Activated naive CD4-positive, alpha-beta T cell treated with anti-CD3 and anti-CD28 coated beads, Interleukin-2, amount 50 U/mL, for 16 hours (primary cell): ENCODE measurements around the gene SORL1.

Experiments
- DNase-seq: peaks from one replicate; pipeline ENCODE4 v3.0.0-alpha.2; 2020

The SORL1 gene

DNA sequence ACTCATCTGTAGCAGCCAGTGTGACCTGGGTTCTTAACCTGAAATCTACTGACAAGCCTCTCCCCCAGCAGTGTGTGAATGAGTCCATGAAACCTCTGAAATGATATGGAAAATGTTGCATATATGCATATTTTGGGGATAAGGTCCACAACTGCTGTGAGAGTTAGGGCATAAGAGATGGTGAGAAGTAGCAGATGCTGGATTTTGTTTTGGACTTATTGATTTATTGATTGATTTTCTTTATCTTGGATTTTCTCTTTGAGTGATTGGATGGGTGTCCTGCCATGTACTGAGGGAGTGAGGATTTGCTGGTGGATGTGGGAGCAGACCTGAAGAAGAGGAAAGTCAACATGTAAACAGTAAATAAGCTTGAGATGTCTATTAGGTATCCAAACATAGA lies 212.0 kb downstream of the SORL1 start:
- no peak for DNase-seq

GRCh38 chr11:121665206-121665838 lies 213.2 kb downstream of the SORL1 start:
- DNase-seq: no peak

GRCh38 chr11:121667836-121668235 lies 215.7 kb downstream of the SORL1 start:
- DNase-seq: no peak

DNA sequence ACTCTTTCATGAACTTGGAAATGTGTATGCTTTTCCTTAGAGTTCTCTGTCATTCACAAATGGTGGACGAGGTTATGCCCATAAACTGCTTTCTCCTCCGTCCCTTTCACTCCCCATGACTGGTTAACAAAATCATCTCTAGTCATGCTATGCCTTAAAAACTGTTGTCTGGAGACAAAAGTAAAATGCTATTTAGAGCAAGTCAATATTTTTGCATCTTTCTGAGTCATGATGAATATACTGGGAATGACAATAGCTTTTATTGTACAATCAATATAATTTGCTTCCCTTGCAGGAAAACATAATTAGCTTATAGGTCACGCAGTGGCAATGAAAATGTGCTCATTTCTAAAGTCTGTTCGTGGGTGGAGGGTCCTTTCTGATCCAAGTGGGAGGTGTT lies 217.3 kb downstream of the SORL1 start:
- no peak for DNase-seq

DNA sequence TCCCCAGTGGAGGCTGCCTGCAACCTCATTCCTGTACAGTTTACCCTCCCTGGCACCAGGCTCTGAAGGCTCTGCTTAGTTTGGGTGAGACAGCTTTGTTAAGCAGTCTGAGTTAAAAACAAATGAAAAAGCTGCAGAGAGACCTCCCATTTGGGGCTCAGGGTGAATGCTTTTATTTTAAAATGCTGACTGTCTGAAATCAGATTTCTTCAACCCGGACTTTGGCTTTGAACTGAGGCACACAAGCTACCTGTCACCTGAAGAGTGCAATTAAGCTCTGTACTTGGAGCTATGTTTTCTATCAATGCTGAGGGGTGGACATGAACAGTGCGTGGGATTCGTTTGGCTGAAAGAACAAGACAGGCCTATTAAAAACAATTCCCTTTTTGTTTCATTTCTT lies 218.2 kb downstream of the SORL1 start:
- DNase-seq: no peak

DNA sequence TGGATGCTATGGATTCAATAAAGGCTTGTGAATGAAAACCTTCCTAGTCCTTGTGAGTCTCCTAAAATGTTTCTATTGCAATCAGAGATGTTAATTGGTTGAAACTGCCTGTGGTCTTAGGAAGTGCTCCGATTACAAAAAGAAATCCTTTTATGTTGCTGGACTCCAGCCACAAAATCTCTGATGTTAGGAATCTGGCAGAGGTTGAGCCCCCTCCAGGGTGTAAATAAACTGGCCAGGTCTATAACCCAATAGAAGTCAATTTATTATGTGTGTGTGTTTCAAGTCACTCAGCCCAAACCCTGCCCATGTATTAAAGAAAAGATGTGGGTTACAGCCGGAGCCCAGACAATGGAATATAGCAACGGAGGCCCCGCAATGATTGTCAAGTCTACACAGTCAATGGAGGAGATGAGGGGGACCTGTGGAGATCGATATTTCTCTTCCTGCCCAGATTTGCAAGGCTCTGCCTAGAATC lies 218.7 kb downstream of the SORL1 start:
- no peak for DNase-seq

GRCh38 chr11:121671283-121672168 lies 219.4 kb downstream of the SORL1 start:
- no peak for DNase-seq

- no peak for DNase-seq
These were observed 220.7 kb downstream of the SORL1 start for GRCh38 chr11:121672630-121673487.

DNA sequence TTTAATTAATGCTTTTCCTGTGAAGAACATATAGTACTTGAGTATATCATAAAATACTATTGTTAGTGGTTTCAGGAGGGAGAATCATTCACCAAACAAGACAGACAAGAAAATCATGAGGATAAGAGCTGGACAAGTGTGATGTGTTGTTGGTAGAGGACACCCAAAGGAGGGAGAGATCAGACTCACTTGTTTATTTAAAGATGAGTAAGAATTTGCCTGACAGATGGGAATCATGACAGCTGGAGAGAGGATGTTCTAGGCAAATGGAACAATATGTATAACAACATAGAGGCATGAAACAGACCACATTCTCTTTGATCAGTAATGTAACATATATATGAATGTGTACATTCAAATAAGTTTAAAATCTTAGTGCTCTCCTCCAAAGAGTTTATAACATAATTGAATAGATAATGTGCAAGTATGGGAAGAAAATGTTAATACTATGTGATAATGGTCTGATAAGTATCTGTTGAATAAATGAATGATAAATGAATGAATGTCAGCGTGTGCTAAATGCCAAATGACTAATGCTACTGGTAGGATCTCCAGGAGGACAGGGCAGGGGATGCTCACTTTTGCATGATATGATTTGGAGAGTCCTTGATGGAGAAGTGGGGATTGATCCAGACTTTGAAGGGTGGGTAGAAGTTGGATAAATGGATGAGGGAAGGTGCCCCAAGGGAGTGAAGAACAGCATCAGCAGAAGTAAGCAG lies 229.6 kb downstream of the SORL1 start:
- DNase-seq: no peak
